ENCODE measurements around the gene ALDH2. TPM values are rescaled to one million over a fixed set of nuclear protein-coding genes. Genes with fewer than 3 reads are reported as not detected.

Gene ALDH2
- total and polyA plus RNA-seq, 2 of the 8 experiments (the other 6 are each of a cell fraction or from before 2014, with no cell fraction given): 25.4 to 43.8 TPM

DNA sequence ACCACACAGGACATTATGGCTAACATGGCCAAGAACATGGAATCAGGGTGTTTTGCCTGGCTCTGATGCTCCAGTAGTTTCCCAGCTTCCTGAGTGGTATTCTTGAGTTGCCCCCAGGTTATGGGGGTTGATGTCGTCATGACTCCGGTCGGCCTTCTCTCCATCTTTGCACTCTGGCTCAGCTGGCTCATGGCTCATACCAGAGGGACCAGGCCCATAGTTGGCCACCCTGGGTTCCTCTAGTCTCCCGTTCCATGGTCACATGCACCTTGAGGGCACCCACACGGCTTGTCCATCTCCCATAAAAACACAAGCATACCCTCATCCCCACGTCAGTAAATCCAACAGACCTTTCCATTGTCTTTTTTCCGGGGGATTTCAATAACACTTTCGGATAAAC, 51.6 kb downstream of the ALDH2 start (continued):
- TF ChIP-seq GABPA (IDR thresholded peaks at IDR 0.05; ENCODE audit: borderline replicate concordance, insufficient read depth, low read length): no peak
- TF ChIP-seq NRF1 (IDR thresholded peaks at IDR 0.05; ENCODE audit: low read depth, low read length): no peak
- TF ChIP-seq EZH2 (IDR thresholded peaks at IDR 0.05; ENCODE audit: low read depth, low read length, severe bottlenecking): no peak
- TF ChIP-seq POLR2AphosphoS5 (IDR thresholded peaks at IDR 0.05; ENCODE audit: low read depth, low read length): no peak
- TF ChIP-seq POLR2A (IDR thresholded peaks at IDR 0.05; ENCODE audit: control extremely low read depth in 1 of 2, low read depth in 2 of 2, low read length in 2 of 2): no peak
